ENCODE results near the gene TTBK1. TPM values are rescaled to one million over a fixed set of nuclear protein-coding genes. Genes with fewer than 3 reads are reported as not detected.

The TTBK1 gene
- total RNA-seq, 1 experiment from 2014 or later: not detected

GRCh38 chr6:43200541-43200940 lies 42.7 kb upstream of the TTBK1 start:
- ChIA-PET POLR2A (interaction anchor here (1.0 kb wide), 1 partner anchor 29 kb away, joined by 3 read pairs; the partner anchor contains the start of gene DNPH1), CTCF (interaction anchor here (0.6 to 2.5 kb wide), 3 partner anchors 9 to 29 kb away, joined by 3 to 12 read pairs (median 3); partner anchors contain the start of gene DNPH1)
- DNase-seq (ENCODE audit: unreplicated experiment): no peak
- Mint-ChIP-seq H3K4me3 (ENCODE audit: unreplicated experiment) (no peak overlapping the region), H3K27ac (ENCODE audit: low read depth, unreplicated experiment) (no peak overlapping the region), H3K27me3 (ENCODE audit: insufficient read depth, unreplicated experiment) (no peaks in the 10 kb centered on the region), H3K9me3 (ENCODE audit: unreplicated experiment) (no peaks in the 10 kb centered on the region), H3K36me3 (ENCODE audit: insufficient read depth, unreplicated experiment) (peaks cover 40% of the 10 kb centered on the region), H3K4me1 (ENCODE audit: insufficient read depth, unreplicated experiment) (no peaks in the 10 kb centered on the region)
- no TSS peak for BruUV-seq (replicated peaks)
- TF ChIP-seq CTCF (IDR thresholded peaks at IDR 0.05; ENCODE audit: unreplicated experiment): no peak
- intact Hi-C loops (cut with micrococcal nuclease): no loop called here

- POLR2A ChIA-PET: interaction anchor here (0.7 kb wide), 1 partner anchor 373 kb away, joined by 3 read pairs; no protein-coding TSS in a partner anchor
- H3K36me3 Mint-ChIP-seq (ENCODE audit: insufficient read depth, unreplicated experiment): peaks cover 33% of the 10 kb centered on the region
- no TSS peak for BruUV-seq (replicated peaks)
- H3K4me3 Mint-ChIP-seq (ENCODE audit: unreplicated experiment): no peak overlapping the region
- no peaks in the 10 kb centered on the region for H3K4me1 Mint-ChIP-seq (ENCODE audit: insufficient read depth, unreplicated experiment)
- no peak overlapping the region for H3K27ac Mint-ChIP-seq (ENCODE audit: low read depth, unreplicated experiment)
- no peaks in the 10 kb centered on the region for H3K27me3 Mint-ChIP-seq (ENCODE audit: insufficient read depth, unreplicated experiment)
- DNase-seq (ENCODE audit: unreplicated experiment): no peak
- CTCF ChIA-PET: interaction anchor here (1.5 to 2.5 kb wide), 2 partner anchors 16 to 27 kb away, joined by 4 to 12 read pairs; partner anchors contain the start of gene DNPH1
- no peak for TF ChIP-seq CTCF (IDR thresholded peaks at IDR 0.05; ENCODE audit: unreplicated experiment)
- H3K9me3 Mint-ChIP-seq (ENCODE audit: unreplicated experiment): no peaks in the 10 kb centered on the region
- intact Hi-C loops (cut with micrococcal nuclease): no loop called here
These were observed 40.8 kb upstream of the TTBK1 start for GRCh38 chr6:43202451-43202850.

GRCh38 chr6:43203029-43203717 lies 40.1 kb upstream of the TTBK1 start:
- Mint-ChIP-seq H3K4me1 (ENCODE audit: insufficient read depth, unreplicated experiment) (no peaks in the 10 kb centered on the region), H3K27me3 (ENCODE audit: insufficient read depth, unreplicated experiment) (no peaks in the 10 kb centered on the region), H3K36me3 (ENCODE audit: insufficient read depth, unreplicated experiment) (peaks cover 26% of the 10 kb centered on the region), H3K27ac (ENCODE audit: low read depth, unreplicated experiment) (no peak overlapping the region), H3K9me3 (ENCODE audit: unreplicated experiment) (no peaks in the 10 kb centered on the region), H3K4me3 (ENCODE audit: unreplicated experiment) (no peak overlapping the region)
- CTCF ChIA-PET: no interaction called here
- BruUV-seq (replicated peaks): no TSS peak
- intact Hi-C loops (cut with micrococcal nuclease): no loop called here
- DNase-seq (ENCODE audit: unreplicated experiment): no peak
- TF ChIP-seq CTCF (IDR thresholded peaks at IDR 0.05; ENCODE audit: unreplicated experiment): no peak
- POLR2A ChIA-PET: interaction anchor here (0.7 kb wide), 1 partner anchor 372 kb away, joined by 3 read pairs; no protein-coding TSS in a partner anchor

- Mint-ChIP-seq H3K27me3 (ENCODE audit: insufficient read depth, unreplicated experiment) (no peaks in the 10 kb centered on the region), H3K27ac (ENCODE audit: low read depth, unreplicated experiment) (no peak overlapping the region), H3K4me1 (ENCODE audit: insufficient read depth, unreplicated experiment) (no peaks in the 10 kb centered on the region), H3K4me3 (ENCODE audit: unreplicated experiment) (no peak overlapping the region), H3K36me3 (ENCODE audit: insufficient read depth, unreplicated experiment) (peaks cover 26% of the 10 kb centered on the region), H3K9me3 (ENCODE audit: unreplicated experiment) (no peaks in the 10 kb centered on the region)
- TF ChIP-seq CTCF (IDR thresholded peaks at IDR 0.05; ENCODE audit: unreplicated experiment): no peak
- DNase-seq (ENCODE audit: unreplicated experiment): no peak
- BruUV-seq (replicated peaks): no TSS peak
- ChIA-PET CTCF (no interaction called here), POLR2A (no interaction called here)
- intact Hi-C loops (cut with micrococcal nuclease): no loop called here
These were observed 39.6 kb upstream of the TTBK1 start for GRCh38 chr6:43203718-43204095.
